GM23248 (cell line): ENCODE results near the gene APEH. TPM values are rescaled to one million over a fixed set of nuclear protein-coding genes. Genes with fewer than 3 reads are reported as not detected.

Experiments used
- DNase-seq: peaks from one replicate; pipeline ENCODE4 v3.0.0-alpha.2; 2015
- H2AFZ ChIP-seq: fragments of 200-600 bp; sonication (generic); 2 replicates; pipeline ENCODE4 v1.6.1; 2016; ENCODE audit warnings: antibody characterized with exemption
- H3F3A ChIP-seq: fragments of 200-600 bp; sonication (generic); 2 replicates; pipeline ENCODE4 v1.6.1; 2016; ENCODE audit warnings: mild to moderate bottlenecking, antibody characterized with exemption, mixed run types; ENCODE audit not compliant: insufficient read depth
- H3K27ac ChIP-seq: fragments of 200-600 bp; sonication (generic); 2 replicates; pipeline ENCODE4 v1.5.1; 2016; ENCODE audit warnings: mild to moderate bottlenecking
- H3K27me3 ChIP-seq: fragments of 200-600 bp; sonication (generic); replicated peaks from 2 replicates; pipeline ENCODE4 v1.6.1; 2016; ENCODE audit warnings: mild to moderate bottlenecking; ENCODE audit not compliant: insufficient read depth
- H3K36me3 ChIP-seq: fragments of 200-600 bp; sonication (generic); 2 replicates; pipeline ENCODE4 v1.6.1; 2016; ENCODE audit warnings: low read depth, mild to moderate bottlenecking
- H3K4me1 ChIP-seq: fragments of 200-600 bp; sonication (generic); 2 replicates; pipeline ENCODE4 v1.6.1; 2016; ENCODE audit warnings: mild to moderate bottlenecking; ENCODE audit not compliant: insufficient read depth
- H3K4me2 ChIP-seq: fragments of 200-600 bp; sonication (generic); one replicate; pipeline ENCODE4 v1.6.1; 2016; ENCODE audit warnings: mild to moderate bottlenecking; ENCODE audit not compliant: unreplicated experiment
- H3K4me3 ChIP-seq: fragments of 200-600 bp; sonication (generic); 2 replicates; pipeline ENCODE4 v1.5.1; 2016; ENCODE audit warnings: mild to moderate bottlenecking
- H3K79me2 ChIP-seq: fragments of 200-600 bp; sonication (generic); 2 replicates; pipeline ENCODE4 v1.6.1; 2016; ENCODE audit warnings: mild to moderate bottlenecking; ENCODE audit not compliant: insufficient read depth
- H3K9ac ChIP-seq: fragments of 200-600 bp; sonication (generic); 2 replicates; pipeline ENCODE4 v1.6.1; 2016; ENCODE audit warnings: mild to moderate bottlenecking
- H3K9me2 ChIP-seq: fragments of 200-600 bp; sonication (generic); 2 replicates; pipeline ENCODE4 v1.6.1; 2016; ENCODE audit warnings: mixed run types, mild to moderate bottlenecking, moderate library complexity; ENCODE audit not compliant: insufficient read depth
- H3K9me3 ChIP-seq: fragments of 200-600 bp; sonication (generic); one replicate; pipeline ENCODE4 v1.6.1; 2017; ENCODE audit warnings: low read depth
- H4K20me1 ChIP-seq: fragments of 200-600 bp; sonication (generic); 2 replicates; pipeline ENCODE4 v1.6.0; 2016; ENCODE audit not compliant: insufficient read depth
- EZH2 ChIP-seq: fragments of 200-600 bp; sonication (generic); IDR thresholded peaks from 2 replicates; pipeline ENCODE4 v1.6.1; 2018; ENCODE audit warnings: antibody characterized with exemption, mild to moderate bottlenecking; ENCODE audit not compliant: insufficient read depth, poor library complexity, severe bottlenecking
- EZH2phosphoT487 ChIP-seq: fragments of 200-600 bp; sonication (generic); IDR thresholded peaks from 2 replicates; pipeline ENCODE4 v1.6.1; 2018; ENCODE audit warnings: antibody characterized with exemption, moderate library complexity, mild to moderate bottlenecking, low read depth; ENCODE audit not compliant: insufficient read depth
- WGBS, 2 experiments: methylation state at CpG; one replicate each; pipeline ENCODE4 v1.1.6; 2015 to 2017; ENCODE audit warnings: low lambda C conversion rate in 2 of 2, low coverage in 1 of 2; ENCODE audit errors: missing lambda C conversion rate in 2 of 2; 5-methylcytosine and 5-hydroxymethylcytosine counted together
- in situ Hi-C: fragments of 300-500 bp; cut with MboI; formaldehyde crosslinking; loops from 2 replicates; pipeline ENCODE4 v1.15.0; 2020
- polyA plus RNA-seq: library from polyadenylated mRNA; unstranded; fragments of >200 nt; fragmentation: Nextera tagmentation; extraction: Ambion mirVana; gene quantifications from 2 replicates; pipeline ENCODE4 v1.2.1, GENCODE V29; 2016
- total RNA-seq: library from RNA; depleted of rRNA; stranded (reverse); fragments of >200 nt; shearing (Covaris generic); gene quantifications from 2 replicates; pipeline ENCODE4 v1.2.3, GENCODE V29; 2014

APEH gene
- total and polyA plus RNA-seq, 2 experiments from 2014 or later: 89.1 to 108 TPM

DNA sequence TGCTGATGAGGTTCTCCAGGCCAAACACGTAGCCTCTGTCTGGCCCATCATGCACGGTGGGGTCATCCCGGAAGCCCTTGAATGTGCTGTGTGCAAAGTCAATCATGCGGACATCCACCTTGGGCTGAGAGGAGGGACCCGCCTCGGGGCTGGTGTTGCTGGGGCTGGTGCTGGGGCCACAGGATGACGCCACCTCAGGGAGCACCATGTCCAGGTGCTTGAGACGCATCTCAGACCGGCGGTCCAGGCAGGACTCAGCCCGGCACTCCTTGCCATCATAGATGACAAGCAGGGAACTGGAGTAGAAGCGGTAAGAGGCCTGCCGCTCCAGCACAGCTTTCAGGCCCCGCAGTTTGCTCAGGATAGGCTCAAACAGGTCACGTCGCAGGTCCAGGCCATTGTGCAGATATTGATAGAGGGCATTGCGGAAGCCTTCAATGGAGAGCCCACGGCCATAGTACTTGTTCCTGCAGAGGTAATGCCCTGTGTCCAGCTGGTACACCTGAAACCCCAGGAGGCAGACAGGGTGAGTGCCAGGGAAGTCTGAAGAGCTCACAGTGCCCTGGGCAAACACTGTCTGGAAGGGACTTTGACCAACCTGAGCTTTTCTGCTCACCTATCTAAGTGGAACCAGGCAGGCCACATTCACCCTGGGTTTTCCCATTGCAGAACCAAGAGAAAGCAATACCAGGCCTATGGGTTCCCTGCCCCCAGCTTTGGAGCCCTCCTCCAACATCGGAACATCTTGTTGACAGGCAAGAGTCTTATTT is 53.2 kb downstream of the APEH start:
- TF ChIP-seq EZH2phosphoT487 (no peak), EZH2 (no peak)
- in situ Hi-C loops: no loop called here
- H3K9me3 ChIP-seq: no peaks in the 10 kb centered on the region
- H3K27me3 ChIP-seq: no peaks in the 10 kb centered on the region
- H3K9ac ChIP-seq: no peak overlapping the region
- peaks cover 6% of the 10 kb centered on the region; the same call in 1 of the 2 replicates for H3K4me1 ChIP-seq
- 88 to 91% methylated on average over 19 of the region's 19 CpGs for WGBS, 2 experiments
- H3K4me2 ChIP-seq: no peak overlapping the region
- no peak overlapping the region for H3K27ac ChIP-seq
- 0 out of 2 replicates have a peak, but pooled peaks cover 6% of the 10 kb centered on the region for H3K36me3 ChIP-seq
- no peaks in the 10 kb centered on the region for H4K20me1 ChIP-seq
- H3K9me2 ChIP-seq: no peaks in the 10 kb centered on the region
- no peak for DNase-seq
- H3F3A ChIP-seq: no peaks in the 10 kb centered on the region; the same call in 1 of the 2 replicates
- H3K4me3 ChIP-seq: no peak overlapping the region
- no peak overlapping the region for H2AFZ ChIP-seq
- H3K79me2 ChIP-seq: peaks cover 18% of the 10 kb centered on the region

DNA sequence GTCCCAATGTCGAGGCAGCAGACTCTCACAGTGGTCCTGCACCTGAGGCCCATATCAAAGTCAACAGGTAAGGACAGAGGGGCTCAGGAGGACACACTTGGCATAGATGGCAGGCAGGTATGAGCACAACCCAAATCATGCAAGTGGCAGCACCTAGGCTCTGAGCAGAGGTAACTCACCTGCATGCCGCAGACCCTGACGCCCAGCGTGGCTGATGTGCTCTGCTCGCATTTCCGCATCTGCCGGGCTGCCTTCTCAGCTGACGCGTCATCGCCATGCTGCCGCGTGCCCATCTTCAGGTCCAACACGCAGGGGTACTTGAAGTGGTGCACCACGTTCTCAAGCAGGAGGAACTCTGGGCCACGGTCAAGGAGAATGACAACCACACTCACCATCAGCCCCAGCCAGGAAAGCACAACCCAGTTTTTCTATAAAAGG is 53.8 kb downstream of the APEH start:
- Histone ChIP-seq H3K4me1 (no peaks in the 10 kb centered on the region), H3K27ac (no peak overlapping the region), H3K9ac (no peak overlapping the region), H3K36me3 (peaks cover 6% of the 10 kb centered on the region; the same call in 1 of the 2 replicates), H3K4me2 (no peak overlapping the region), H3K9me3 (no peaks in the 10 kb centered on the region), H2AFZ (no peak overlapping the region), H4K20me1 (no peaks in the 10 kb centered on the region), H3K9me2 (no peaks in the 10 kb centered on the region), H3F3A (no peaks in the 10 kb centered on the region; the same call in 1 of the 2 replicates), H3K79me2 (peaks cover 17% of the 10 kb centered on the region), H3K4me3 (no peak overlapping the region), H3K27me3 (no peaks in the 10 kb centered on the region)
- DNase-seq: no peak
- WGBS, 2 experiments: 87 to 92% methylated on average over 15 of the region's 15 CpGs
- TF ChIP-seq EZH2: no peak
- TF ChIP-seq EZH2phosphoT487: no peak
- in situ Hi-C loops: no loop called here

DNA sequence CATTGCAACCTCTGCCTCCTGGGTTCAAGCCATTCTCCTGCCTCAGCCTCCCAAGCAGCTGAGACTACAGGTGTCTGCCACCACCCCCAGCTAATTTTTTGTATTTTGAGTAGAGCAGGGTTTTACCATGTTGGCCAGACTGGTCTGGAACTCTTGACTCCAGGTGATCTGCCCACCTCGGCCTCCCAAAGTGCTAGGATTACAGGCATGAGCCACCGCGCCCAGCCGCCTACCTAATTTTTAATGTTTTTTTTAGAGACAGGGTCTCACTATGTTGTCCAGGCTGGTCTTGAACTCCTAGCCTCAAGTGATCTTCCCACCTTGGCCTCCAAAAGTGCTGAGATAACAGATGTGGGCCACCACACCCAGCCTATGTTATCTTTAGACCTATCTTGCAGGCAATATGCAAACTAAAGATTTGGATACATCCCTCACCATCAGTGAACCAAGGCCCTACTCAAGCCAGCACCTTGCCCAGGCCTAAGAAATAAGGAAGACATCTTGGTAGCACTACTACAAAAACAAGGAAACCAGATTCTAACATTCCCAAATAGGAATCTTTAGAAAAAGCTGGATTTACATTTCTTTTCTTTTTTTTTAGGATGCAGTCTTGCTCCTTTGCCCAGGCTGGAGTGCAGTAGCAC is 55.9 kb downstream of the APEH start:
- no peak overlapping the region for H3K27ac ChIP-seq
- H3K4me2 ChIP-seq: no peak overlapping the region
- TF ChIP-seq EZH2 (no peak), EZH2phosphoT487 (no peak)
- H3F3A ChIP-seq: no peaks in the 10 kb centered on the region; the same call in 1 of the 2 replicates
- H3K4me3 ChIP-seq: no peak overlapping the region
- H3K36me3 ChIP-seq: peaks cover 7% of the 10 kb centered on the region; the same call in 1 of the 2 replicates
- no peaks in the 10 kb centered on the region for H3K9me3 ChIP-seq
- DNase-seq: no peak
- H2AFZ ChIP-seq: no peak overlapping the region
- in situ Hi-C loops: no loop called here
- H3K9me2 ChIP-seq: no peaks in the 10 kb centered on the region
- H3K79me2 ChIP-seq: peaks cover 31% of the 10 kb centered on the region
- no peak overlapping the region for H3K9ac ChIP-seq
- H4K20me1 ChIP-seq: 0 out of 2 replicates have a peak, but pooled peaks cover 4% of the 10 kb centered on the region
- no peaks in the 10 kb centered on the region for H3K27me3 ChIP-seq
- 92 to 95% methylated on average over 4 of the region's 4 CpGs for WGBS, 2 experiments
- no peaks in the 10 kb centered on the region for H3K4me1 ChIP-seq

DNA sequence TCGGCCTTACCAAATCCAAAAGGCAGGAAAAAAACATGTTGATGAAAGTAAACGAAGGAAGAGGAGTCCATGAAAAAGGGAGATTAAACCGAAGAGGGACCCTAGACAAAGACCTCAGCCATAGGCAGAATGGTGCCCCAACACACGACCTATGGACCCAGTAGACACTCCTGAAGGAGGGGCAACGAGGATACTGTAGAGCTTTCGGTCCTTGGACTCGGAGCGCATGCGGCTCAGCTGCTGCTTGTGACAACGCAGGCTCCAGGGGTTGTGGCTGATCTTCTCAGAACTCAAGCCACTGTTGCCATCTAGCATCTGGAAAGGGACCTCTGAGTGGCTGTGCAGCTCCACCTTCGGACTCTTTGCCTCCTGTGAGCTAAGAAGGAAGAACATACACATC is 58.4 kb downstream of the APEH start:
- Histone ChIP-seq H3K36me3 (peaks cover 19% of the 10 kb centered on the region; the same call in 1 of the 2 replicates), H3K9me2 (no peaks in the 10 kb centered on the region), H3K27ac (no peak overlapping the region), H3K4me2 (no peak overlapping the region), H3K79me2 (peaks cover 47% of the 10 kb centered on the region), H3F3A (peaks cover 7% of the 10 kb centered on the region; the same call in 1 of the 2 replicates), H2AFZ (no peak overlapping the region), H3K4me1 (no peaks in the 10 kb centered on the region), H3K9ac (no peak overlapping the region), H3K27me3 (no peaks in the 10 kb centered on the region), H3K4me3 (no peak overlapping the region), H4K20me1 (0 out of 2 replicates have a peak, but pooled peaks cover 4% of the 10 kb centered on the region), H3K9me3 (no peaks in the 10 kb centered on the region)
- DNase-seq: no peak
- TF ChIP-seq EZH2 (no peak), EZH2phosphoT487 (no peak)
- in situ Hi-C loops: no loop called here
- 84 to 85% methylated on average over 11 of the region's 11 CpGs for WGBS, 2 experiments
